Cardiac fibroblast (primary cell): ENCODE measurements around the gene NOTCH4.
"Not testable (repeated sequence)": the region's sequence is repeated elsewhere in the genome, so short reads cannot be mapped to it uniquely, and the experiment has no call there.

Experiments used
- DNase-seq, 2 donors: peaks; one replicate each; pipeline versions ENCODE4 v3.0.0 to v3.0.0-alpha.2; 2010; ENCODE audit warnings: low read depth in 2 of 2
- H3K4me3 ChIP-seq, 2 donors: replicated peaks in 1 of 2; 1 replicate in 1 of 2; 2 replicates in 1 of 2; pipeline ENCODE4 v1.5.1; 2011; ENCODE audit warnings: low read depth in 2 of 2, low read length in 2 of 2, mild to moderate bottlenecking in 2 of 2, moderate library complexity in 1 of 2
- CTCF ChIP-seq: IDR thresholded peaks from one replicate; pipeline ENCODE4 v1.5.1; 2011; ENCODE audit warnings: low read depth, mild to moderate bottlenecking, low read length, inconsistent platforms

Gene NOTCH4

GRCh38 chr6:32194388-32194787 is 29.5 kb downstream of the NOTCH4 start:
- DNase-seq: no peak
- H3K4me3 ChIP-seq: no peak overlapping the region
- no peak for TF ChIP-seq CTCF

GRCh38 chr6:32193096-32193495 is 30.8 kb downstream of the NOTCH4 start:
- not testable (repeated sequence) for DNase-seq, H3K4me3 ChIP-seq

- no peak for TF ChIP-seq CTCF
- DNase-seq: peak; percentile 37 to 55
- peak within 1 kb of the TSS in 1 of 2 donors; percentile 14 for H3K4me3 ChIP-seq
Observed at GRCh38 chr6:32192608-32193039, 31.2 kb downstream of the NOTCH4 start, which contains the start of gene GPSM3. Gene GPSM3, minus strand, starts transcription at chr6:32192643. Its CDS starts 130 bp downstream, at chr6:32192513.

- H3K4me3 ChIP-seq: peak overlapping the region in 1 of 2 donors; percentile 14
- no peak for DNase-seq
- TF ChIP-seq CTCF: no peak
Observed at GRCh38 chr6:32191696-32192607, 31.9 kb downstream of the NOTCH4 start.

- H3K4me3 ChIP-seq: peak overlapping the region in 1 of 2 donors; percentile 67
- TF ChIP-seq CTCF: no peak
- no peak for DNase-seq
Observed at GRCh38 chr6:32190911-32191677, 32.8 kb downstream of the NOTCH4 start.

- peak; percentile 91 to 96 for DNase-seq
- TF ChIP-seq CTCF: no peak
- peak within 1 kb of the TSS; percentile 67 to 70 for H3K4me3 ChIP-seq
Observed at GRCh38 chr6:32190054-32190851, 33.6 kb downstream of the NOTCH4 start, which contains the start of gene PBX2. Gene PBX2, minus strand, starts transcription at chr6:32190202. Its CDS starts 287 bp downstream, at chr6:32189915.
